Measurements from ENCODE around the gene SLCO4A1. TPM values are rescaled to one million over a fixed set of nuclear protein-coding genes. Genes with fewer than 3 reads are reported as not detected.

Gene SLCO4A1
- total RNA-seq, 1 experiment from 2014 or later, result 161 TPM

GRCh38 chr20:62693524-62693922 lies 51.2 kb downstream of the SLCO4A1 start:
- no peak overlapping the region for H3K4me3 ChIP-seq (ENCODE audit: low read length)
- no peaks in the 10 kb centered on the region for H4K20me1 ChIP-seq (ENCODE audit: low read length)
- no peaks in the 10 kb centered on the region for H3K79me2 ChIP-seq (ENCODE audit: low read length)
- H3K4me2 ChIP-seq (ENCODE audit: low read length), result no peak overlapping the region
- no TSS peak for BruUV-seq (replicated peaks)
- DNase-seq (no peak), ATAC-seq (no peak)
- no peak overlapping the region for H2AFZ ChIP-seq (ENCODE audit: low read length)
- H3K9me3 ChIP-seq (ENCODE audit: low read length), result no peaks in the 10 kb centered on the region
- no peak overlapping the region for H3K9ac ChIP-seq (ENCODE audit: low read length)
- TF ChIP-seq EZH2 (IDR thresholded peaks at IDR 0.05; ENCODE audit: low read length, unreplicated experiment) (no peak), EZH2phosphoT487 (IDR thresholded peaks at IDR 0.05; ENCODE audit: borderline replicate concordance, low read length) (no peak), CTCF (conservative IDR thresholded peaks at IDR 0.05; ENCODE audit: low read depth, low read length) (no peak)
- no peaks in the 10 kb centered on the region for H3K27me3 ChIP-seq (ENCODE audit: low read length)
- POLR2A ChIA-PET (ENCODE audit: unreplicated experiment), result no interaction called here
- no peaks in the 10 kb centered on the region for H3F3A ChIP-seq (ENCODE audit: low read length, unreplicated experiment)
- no peak overlapping the region for H3K27ac ChIP-seq (ENCODE audit: low read length)
- H3K4me1 ChIP-seq (ENCODE audit: insufficient read depth, low read length), result no peaks in the 10 kb centered on the region
- no peaks in the 10 kb centered on the region for H3K9me2 ChIP-seq (replicated peaks; ENCODE audit: low read length)
- CTCF ChIA-PET, result no interaction called here
- H3K36me3 ChIP-seq (ENCODE audit: low read depth, low read length), result no peaks in the 10 kb centered on the region
- intact Hi-C loops (cut with micrococcal nuclease), result no loop called here

GRCh38 chr20:62694106-62694505 lies 51.8 kb downstream of the SLCO4A1 start:
- POLR2A ChIA-PET (ENCODE audit: unreplicated experiment), result no interaction called here
- no TSS peak for BruUV-seq (replicated peaks)
- ATAC-seq, result peak; percentile 10; the same call in 1 of the 2 replicates

DNA sequence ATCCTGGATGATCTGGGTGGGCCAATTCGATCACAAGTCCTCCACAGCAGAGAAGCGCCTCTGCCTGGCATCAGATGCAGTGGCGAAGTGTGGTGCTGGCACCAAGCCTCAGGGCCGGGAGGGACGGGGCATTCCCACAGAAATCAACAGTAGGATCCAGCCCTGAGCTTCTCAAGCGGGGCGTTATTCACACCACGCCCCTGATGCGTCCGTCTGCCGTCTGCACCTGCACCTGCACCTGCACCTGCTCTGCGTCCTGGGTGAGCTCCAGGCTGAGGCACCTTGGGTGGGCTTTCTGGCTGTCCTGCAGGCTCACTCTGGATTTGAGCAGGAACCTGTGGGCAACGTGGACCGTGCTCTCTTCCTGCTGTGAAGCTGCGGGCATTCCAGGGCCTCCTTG lies 52.6 kb downstream of the SLCO4A1 start:
- intact Hi-C loops (cut with micrococcal nuclease), result no loop called here
- H3K9me2 ChIP-seq (replicated peaks; ENCODE audit: low read length), result no peaks in the 10 kb centered on the region
- H3K27ac ChIP-seq (ENCODE audit: low read length), result no peak overlapping the region
- no peaks in the 10 kb centered on the region for H3K4me1 ChIP-seq (ENCODE audit: insufficient read depth, low read length)
- CTCF ChIA-PET, result no interaction called here
- POLR2A ChIA-PET (ENCODE audit: unreplicated experiment), result no interaction called here
- H3K4me3 ChIP-seq (ENCODE audit: low read length), result no peak overlapping the region
- H3K4me2 ChIP-seq (ENCODE audit: low read length), result no peak overlapping the region
- H3F3A ChIP-seq (ENCODE audit: low read length, unreplicated experiment), result no peaks in the 10 kb centered on the region
- no peaks in the 10 kb centered on the region for H3K36me3 ChIP-seq (ENCODE audit: low read depth, low read length)
- H4K20me1 ChIP-seq (ENCODE audit: low read length), result no peaks in the 10 kb centered on the region
- no peaks in the 10 kb centered on the region for H3K27me3 ChIP-seq (ENCODE audit: low read length)
- TF ChIP-seq EZH2phosphoT487 (IDR thresholded peaks at IDR 0.05; ENCODE audit: borderline replicate concordance, low read length), result no peak
- TF ChIP-seq CTCF (conservative IDR thresholded peaks at IDR 0.05; ENCODE audit: low read depth, low read length), result no peak
- no peak for TF ChIP-seq EZH2 (IDR thresholded peaks at IDR 0.05; ENCODE audit: low read length, unreplicated experiment)
- H3K9ac ChIP-seq (ENCODE audit: low read length), result no peak overlapping the region
- no peaks in the 10 kb centered on the region for H3K9me3 ChIP-seq (ENCODE audit: low read length)
- no peak overlapping the region for H2AFZ ChIP-seq (ENCODE audit: low read length)
- no peaks in the 10 kb centered on the region for H3K79me2 ChIP-seq (ENCODE audit: low read length)
- DNase-seq (no peak), ATAC-seq (no peak)
- BruUV-seq (replicated peaks), result no TSS peak

More at GRCh38 chr20:62694106-62694505, 51.8 kb downstream of the SLCO4A1 start:
- H3K79me2 ChIP-seq (ENCODE audit: low read length), result no peaks in the 10 kb centered on the region
- H3F3A ChIP-seq (ENCODE audit: low read length, unreplicated experiment), result no peaks in the 10 kb centered on the region
- no peaks in the 10 kb centered on the region for H3K4me1 ChIP-seq (ENCODE audit: insufficient read depth, low read length)
- H3K9me3 ChIP-seq (ENCODE audit: low read length), result no peaks in the 10 kb centered on the region
- H3K9ac ChIP-seq (ENCODE audit: low read length), result no peak overlapping the region
- H2AFZ ChIP-seq (ENCODE audit: low read length), result no peak overlapping the region
- H3K27me3 ChIP-seq (ENCODE audit: low read length), result no peaks in the 10 kb centered on the region
- no peaks in the 10 kb centered on the region for H3K9me2 ChIP-seq (replicated peaks; ENCODE audit: low read length)
- no peak overlapping the region for H3K27ac ChIP-seq (ENCODE audit: low read length)
- H4K20me1 ChIP-seq (ENCODE audit: low read length), result no peaks in the 10 kb centered on the region
- TF ChIP-seq EZH2 (IDR thresholded peaks at IDR 0.05; ENCODE audit: low read length, unreplicated experiment) (no peak), CTCF (conservative IDR thresholded peaks at IDR 0.05; ENCODE audit: low read depth, low read length) (0 out of 2 replicates have a peak, but pooled peaks have one; percentile 17)
- intact Hi-C loops (cut with micrococcal nuclease), result no loop called here
- CTCF ChIA-PET, result no interaction called here
- no peak overlapping the region for H3K4me2 ChIP-seq (ENCODE audit: low read length)
- DNase-seq, result no peak
- no peak overlapping the region for H3K4me3 ChIP-seq (ENCODE audit: low read length)
- no peaks in the 10 kb centered on the region for H3K36me3 ChIP-seq (ENCODE audit: low read depth, low read length)
